HepG2 (cell line): ENCODE data around the gene OGFOD3. TPM values are rescaled to one million over a fixed set of nuclear protein-coding genes. Genes with fewer than 3 reads are reported as not detected.
A peak's percentile ranks its signal among the peaks of the same experiment; 100 is the strongest.

Experiments
- CEBPB ChIP-seq: IDR thresholded peaks from 2 replicates; pipeline ENCODE4 v1.6.1; 2011; ENCODE audit warnings: low read depth, low read length, improper control_type of control experiment, borderline replicate concordance
- HIVEP1 ChIP-seq: sonication (generic); formaldehyde crosslinking; IDR thresholded peaks from 2 replicates; pipeline ENCODE4 v1.4.0; 2020; ENCODE audit warnings: mild to moderate bottlenecking, missing genetic modification reagents
- HMG20B ChIP-seq: conservative IDR thresholded peaks from 2 replicates; pipeline ENCODE4 v1.6.1; 2016; ENCODE audit warnings: missing genetic modification reagents, missing compliant biosample characterization
- KLF12 ChIP-seq: sonication (generic); formaldehyde crosslinking; IDR thresholded peaks from 2 replicates; pipeline ENCODE4 v1.4.0; 2020; ENCODE audit warnings: missing genetic modification reagents, borderline replicate concordance
- NR1H2 ChIP-seq: sonication (generic); formaldehyde crosslinking; IDR thresholded peaks from 2 replicates; pipeline ENCODE4 v1.8.1; 2022; ENCODE audit warnings: low read depth, missing genetic modification reagents, borderline replicate concordance
- PAWR ChIP-seq: sonication (generic); formaldehyde crosslinking; IDR thresholded peaks from 2 replicates; pipeline ENCODE4 v1.4.0; 2020; ENCODE audit warnings: missing genetic modification reagents, mild to moderate bottlenecking, borderline replicate concordance
- SAFB2 ChIP-seq: sonication (generic); formaldehyde crosslinking; IDR thresholded peaks from 2 replicates; pipeline ENCODE4 v1.5.1; 2020; ENCODE audit warnings: missing genetic modification reagents, low read depth, mild to moderate bottlenecking, borderline replicate concordance
- STAT5B ChIP-seq: sonication (generic); formaldehyde crosslinking; IDR thresholded peaks from 2 replicates; pipeline ENCODE4 v1.4.0; 2020; ENCODE audit warnings: missing genetic modification reagents
- ZKSCAN1 ChIP-seq: fragments of 150-350 bp; IDR thresholded peaks from 2 replicates; pipeline ENCODE4 v1.6.1; 2014; ENCODE audit warnings: low read length
- ZNF350 ChIP-seq: sonication (generic); formaldehyde crosslinking; IDR thresholded peaks from 2 replicates; pipeline ENCODE4 v1.4.0; 2020; ENCODE audit warnings: mild to moderate bottlenecking, low read depth, missing genetic modification reagents, borderline replicate concordance
- ZNF556 ChIP-seq: sonication (generic); formaldehyde crosslinking; IDR thresholded peaks from 2 replicates; pipeline ENCODE4 v1.4.0; 2020; ENCODE audit warnings: mild to moderate bottlenecking, missing genetic modification reagents, borderline replicate concordance
- ZNF564 ChIP-seq: sonication (generic); formaldehyde crosslinking; IDR thresholded peaks from 2 replicates; pipeline ENCODE4 v1.8.1; 2023; ENCODE audit warnings: mild to moderate bottlenecking, missing genetic modification reagents
- ZNF614 ChIP-seq: IDR thresholded peaks from 2 replicates; pipeline ENCODE4 v1.6.1; 2018; ENCODE audit warnings: missing biosample characterization, missing genetic modification reagents, inconsistent platforms, borderline replicate concordance
- ZNF772 ChIP-seq: sonication (generic); formaldehyde crosslinking; IDR thresholded peaks from 2 replicates; pipeline ENCODE4 v1.5.0; 2020; ENCODE audit warnings: mild to moderate bottlenecking, missing genetic modification reagents
- polyA plus RNA-seq, 8 experiments: library from polyadenylated mRNA; depleted of rRNA in 3 of 8; stranded (reverse) in 7 of 8; unstranded in 1 of 8; fragments of >200 nt; fragmentation: Illumina TruSeq in 4 of 8; extraction: Trizol in 4 of 8; gene quantifications; 2 replicates each; pipeline versions ENCODE4 v1.2.1 to v1.2.3, GENCODE V29; 2011 to 2016; ENCODE audit warnings: low read depth in 4 of 8, missing spikeins in 1 of 8, mixed read lengths in 1 of 8; ENCODE audit not compliant: insufficient read depth in 1 of 8
- total RNA-seq, 5 experiments: library from RNA; depleted of rRNA; stranded (reverse); fragments of >200 nt; fragmentation: Illumina TruSeq; extraction: Trizol; gene quantifications; 2 replicates each; pipeline ENCODE4 v1.2.3, GENCODE V29; 2016; ENCODE audit warnings: low read depth in 1 of 5
- TF ChIP-seq, protein P1 (sequence below): sonication (generic); formaldehyde crosslinking; IDR thresholded peaks from 2 replicates; pipeline ENCODE4 v1.4.0; 2020; ENCODE audit warnings: missing genetic modification reagents
- TF ChIP-seq, protein P2 (sequence below): sonication (generic); formaldehyde crosslinking; IDR thresholded peaks from 2 replicates; pipeline ENCODE4 v1.8.0; 2022; ENCODE audit warnings: missing genetic modification reagents, mild to moderate bottlenecking, borderline replicate concordance
- TF ChIP-seq, protein P3 (sequence below): sonication (generic); formaldehyde crosslinking; IDR thresholded peaks from 2 replicates; pipeline ENCODE4 v1.5.1; 2020; ENCODE audit warnings: mild to moderate bottlenecking, missing genetic modification reagents, moderate library complexity

OGFOD3 gene
- total and polyA plus RNA-seq, 2 of the 13 experiments (the other 11 are each of a cell fraction or from before 2014, with no cell fraction given) = 40.0 to 42.1 TPM

- TF ChIP-seq, protein P1, sequence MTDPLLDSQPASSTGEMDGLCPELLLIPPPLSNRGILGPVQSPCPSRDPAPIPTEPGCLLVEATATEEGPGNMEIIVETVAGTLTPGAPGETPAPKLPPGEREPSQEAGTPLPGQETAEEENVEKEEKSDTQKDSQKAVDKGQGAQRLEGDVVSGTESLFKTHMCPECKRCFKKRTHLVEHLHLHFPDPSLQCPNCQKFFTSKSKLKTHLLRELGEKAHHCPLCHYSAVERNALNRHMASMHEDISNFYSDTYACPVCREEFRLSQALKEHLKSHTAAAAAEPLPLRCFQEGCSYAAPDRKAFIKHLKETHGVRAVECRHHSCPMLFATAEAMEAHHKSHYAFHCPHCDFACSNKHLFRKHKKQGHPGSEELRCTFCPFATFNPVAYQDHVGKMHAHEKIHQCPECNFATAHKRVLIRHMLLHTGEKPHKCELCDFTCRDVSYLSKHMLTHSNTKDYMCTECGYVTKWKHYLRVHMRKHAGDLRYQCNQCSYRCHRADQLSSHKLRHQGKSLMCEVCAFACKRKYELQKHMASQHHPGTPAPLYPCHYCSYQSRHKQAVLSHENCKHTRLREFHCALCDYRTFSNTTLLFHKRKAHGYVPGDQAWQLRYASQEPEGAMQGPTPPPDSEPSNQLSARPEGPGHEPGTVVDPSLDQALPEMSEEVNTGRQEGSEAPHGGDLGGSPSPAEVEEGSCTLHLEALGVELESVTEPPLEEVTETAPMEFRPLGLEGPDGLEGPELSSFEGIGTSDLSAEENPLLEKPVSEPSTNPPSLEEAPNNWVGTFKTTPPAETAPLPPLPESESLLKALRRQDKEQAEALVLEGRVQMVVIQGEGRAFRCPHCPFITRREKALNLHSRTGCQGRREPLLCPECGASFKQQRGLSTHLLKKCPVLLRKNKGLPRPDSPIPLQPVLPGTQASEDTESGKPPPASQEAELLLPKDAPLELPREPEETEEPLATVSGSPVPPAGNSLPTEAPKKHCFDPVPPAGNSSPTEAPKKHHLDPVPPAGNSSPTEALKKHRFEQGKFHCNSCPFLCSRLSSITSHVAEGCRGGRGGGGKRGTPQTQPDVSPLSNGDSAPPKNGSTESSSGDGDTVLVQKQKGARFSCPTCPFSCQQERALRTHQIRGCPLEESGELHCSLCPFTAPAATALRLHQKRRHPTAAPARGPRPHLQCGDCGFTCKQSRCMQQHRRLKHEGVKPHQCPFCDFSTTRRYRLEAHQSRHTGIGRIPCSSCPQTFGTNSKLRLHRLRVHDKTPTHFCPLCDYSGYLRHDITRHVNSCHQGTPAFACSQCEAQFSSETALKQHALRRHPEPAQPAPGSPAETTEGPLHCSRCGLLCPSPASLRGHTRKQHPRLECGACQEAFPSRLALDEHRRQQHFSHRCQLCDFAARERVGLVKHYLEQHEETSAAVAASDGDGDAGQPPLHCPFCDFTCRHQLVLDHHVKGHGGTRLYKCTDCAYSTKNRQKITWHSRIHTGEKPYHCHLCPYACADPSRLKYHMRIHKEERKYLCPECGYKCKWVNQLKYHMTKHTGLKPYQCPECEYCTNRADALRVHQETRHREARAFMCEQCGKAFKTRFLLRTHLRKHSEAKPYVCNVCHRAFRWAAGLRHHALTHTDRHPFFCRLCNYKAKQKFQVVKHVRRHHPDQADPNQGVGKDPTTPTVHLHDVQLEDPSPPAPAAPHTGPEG (CRISPR knock-in tag) = peak; percentile 77; the same call in 1 of the 2 replicates
- TF ChIP-seq HMG20B (peak; percentile 79), ZNF614 (CRISPR knock-in tag) (peak; percentile 92; the same call in 1 of the 2 replicates), ZNF564 (CRISPR knock-in tag) (0 out of 2 replicates have a peak, but pooled peaks have one; percentile 45), ZNF350 (CRISPR knock-in tag) (peak; percentile 98), KLF12 (CRISPR knock-in tag) (peak; percentile 92), PAWR (no peak), NR1H2 (CRISPR knock-in tag) (no peak; the same call in 1 of the 2 replicates), ZKSCAN1 (no peak), ZNF772 (peak; percentile 66; the same call in 1 of the 2 replicates), SAFB2 (CRISPR knock-in tag) (no peak; the same call in 1 of the 2 replicates), STAT5B (CRISPR knock-in tag) (0 out of 2 replicates have a peak, but pooled peaks have one; percentile 26), HIVEP1 (peak; percentile 94), CEBPB (peak; percentile 88), ZNF556 (CRISPR knock-in tag) (peak; percentile 87; the same call in 1 of the 2 replicates)
- TF ChIP-seq, protein P2, sequence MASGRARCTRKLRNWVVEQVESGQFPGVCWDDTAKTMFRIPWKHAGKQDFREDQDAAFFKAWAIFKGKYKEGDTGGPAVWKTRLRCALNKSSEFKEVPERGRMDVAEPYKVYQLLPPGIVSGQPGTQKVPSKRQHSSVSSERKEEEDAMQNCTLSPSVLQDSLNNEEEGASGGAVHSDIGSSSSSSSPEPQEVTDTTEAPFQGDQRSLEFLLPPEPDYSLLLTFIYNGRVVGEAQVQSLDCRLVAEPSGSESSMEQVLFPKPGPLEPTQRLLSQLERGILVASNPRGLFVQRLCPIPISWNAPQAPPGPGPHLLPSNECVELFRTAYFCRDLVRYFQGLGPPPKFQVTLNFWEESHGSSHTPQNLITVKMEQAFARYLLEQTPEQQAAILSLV = peak; percentile 67; the same call in 1 of the 2 replicates
- TF ChIP-seq, protein P3, sequence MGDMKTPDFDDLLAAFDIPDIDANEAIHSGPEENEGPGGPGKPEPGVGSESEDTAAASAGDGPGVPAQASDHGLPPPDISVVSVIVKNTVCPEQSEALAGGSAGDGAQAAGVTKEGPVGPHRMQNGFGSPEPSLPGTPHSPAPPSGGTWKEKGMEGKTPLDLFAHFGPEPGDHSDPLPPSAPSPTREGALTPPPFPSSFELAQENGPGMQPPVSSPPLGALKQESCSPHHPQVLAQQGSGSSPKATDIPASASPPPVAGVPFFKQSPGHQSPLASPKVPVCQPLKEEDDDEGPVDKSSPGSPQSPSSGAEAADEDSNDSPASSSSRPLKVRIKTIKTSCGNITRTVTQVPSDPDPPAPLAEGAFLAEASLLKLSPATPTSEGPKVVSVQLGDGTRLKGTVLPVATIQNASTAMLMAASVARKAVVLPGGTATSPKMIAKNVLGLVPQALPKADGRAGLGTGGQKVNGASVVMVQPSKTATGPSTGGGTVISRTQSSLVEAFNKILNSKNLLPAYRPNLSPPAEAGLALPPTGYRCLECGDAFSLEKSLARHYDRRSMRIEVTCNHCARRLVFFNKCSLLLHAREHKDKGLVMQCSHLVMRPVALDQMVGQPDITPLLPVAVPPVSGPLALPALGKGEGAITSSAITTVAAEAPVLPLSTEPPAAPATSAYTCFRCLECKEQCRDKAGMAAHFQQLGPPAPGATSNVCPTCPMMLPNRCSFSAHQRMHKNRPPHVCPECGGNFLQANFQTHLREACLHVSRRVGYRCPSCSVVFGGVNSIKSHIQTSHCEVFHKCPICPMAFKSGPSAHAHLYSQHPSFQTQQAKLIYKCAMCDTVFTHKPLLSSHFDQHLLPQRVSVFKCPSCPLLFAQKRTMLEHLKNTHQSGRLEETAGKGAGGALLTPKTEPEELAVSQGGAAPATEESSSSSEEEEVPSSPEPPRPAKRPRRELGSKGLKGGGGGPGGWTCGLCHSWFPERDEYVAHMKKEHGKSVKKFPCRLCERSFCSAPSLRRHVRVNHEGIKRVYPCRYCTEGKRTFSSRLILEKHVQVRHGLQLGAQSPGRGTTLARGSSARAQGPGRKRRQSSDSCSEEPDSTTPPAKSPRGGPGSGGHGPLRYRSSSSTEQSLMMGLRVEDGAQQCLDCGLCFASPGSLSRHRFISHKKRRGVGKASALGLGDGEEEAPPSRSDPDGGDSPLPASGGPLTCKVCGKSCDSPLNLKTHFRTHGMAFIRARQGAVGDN (CRISPR knock-in tag) = peak; percentile 96
Observed at GRCh38 chr17:82346342-82347300, 71.8 kb downstream of the OGFOD3 start (continued).
